ENCODE results near the gene DOCK4.
"Not testable (repeated sequence)": the region's sequence is repeated elsewhere in the genome, so short reads cannot be mapped to it uniquely, and the experiment has no call there.

DOCK4 gene

GRCh38 chr7:111937163-111937562 is 269.0 kb downstream of the DOCK4 start:
- no peak for DNase-seq

GRCh38 chr7:111933609-111934008 is 272.6 kb downstream of the DOCK4 start:
- DNase-seq = peak; percentile 64

- peak; percentile 59 for DNase-seq
Measured at GRCh38 chr7:111931958-111932357, 274.2 kb downstream of the DOCK4 start.

GRCh38 chr7:111931016-111931517 is 275.1 kb downstream of the DOCK4 start:
- no peak for DNase-seq

- DNase-seq = no peak
Measured at GRCh38 chr7:111929264-111929663, 276.9 kb downstream of the DOCK4 start.

- no peak for DNase-seq
Measured at GRCh38 chr7:111927353-111928019, 278.7 kb downstream of the DOCK4 start.

GRCh38 chr7:111920329-111920728 is 285.9 kb downstream of the DOCK4 start:
- DNase-seq = no peak

- peak; percentile 66 for DNase-seq
Measured at GRCh38 chr7:111919631-111920179, 286.5 kb downstream of the DOCK4 start.

GRCh38 chr7:111919164-111919563 is 287.0 kb downstream of the DOCK4 start:
- no peak for DNase-seq

- no peak for DNase-seq
Measured at GRCh38 chr7:111918461-111918860, 287.7 kb downstream of the DOCK4 start.

- DNase-seq = not testable (repeated sequence)
Measured at GRCh38 chr7:111917404-111917803, 288.8 kb downstream of the DOCK4 start.

- no peak for DNase-seq
Measured at GRCh38 chr7:111914291-111914690, 291.9 kb downstream of the DOCK4 start.

GRCh38 chr7:111911166-111911961 is 294.8 kb downstream of the DOCK4 start:
- DNase-seq = no peak

GRCh38 chr7:111910656-111911055 is 295.5 kb downstream of the DOCK4 start:
- no peak for DNase-seq

GRCh38 chr7:111908673-111909072 is 297.5 kb downstream of the DOCK4 start:
- DNase-seq = not testable (repeated sequence)

GRCh38 chr7:111903797-111904196 is 302.4 kb downstream of the DOCK4 start:
- DNase-seq = no peak

GRCh38 chr7:111903016-111903415 is 303.2 kb downstream of the DOCK4 start:
- DNase-seq = no peak

- no peak for DNase-seq
Measured at GRCh38 chr7:111900283-111900682, 305.9 kb downstream of the DOCK4 start.

- DNase-seq = no peak
Measured at GRCh38 chr7:111895049-111895448, 311.1 kb downstream of the DOCK4 start.

- DNase-seq = no peak
Measured at GRCh38 chr7:111894518-111894917, 311.7 kb downstream of the DOCK4 start.

- no peak for DNase-seq
Measured at GRCh38 chr7:111893190-111893589, 313.0 kb downstream of the DOCK4 start.

- no peak for DNase-seq
Measured at GRCh38 chr7:111892588-111892987, 313.6 kb downstream of the DOCK4 start.

GRCh38 chr7:111887734-111888133 is 318.5 kb downstream of the DOCK4 start:
- DNase-seq = no peak

GRCh38 chr7:111886233-111886632 is 320.0 kb downstream of the DOCK4 start:
- no peak for DNase-seq
